PC-3 (cell line): ENCODE results near the gene OVOL2. TPM values are rescaled to one million over a fixed set of nuclear protein-coding genes. Genes with fewer than 3 reads are reported as not detected.

Experiments used
- ATAC-seq: fragments of 200-7000 bp; cut with Tn5 transposase; 2 replicates; pipeline ENCODE4 v1.9.1; 2020; ENCODE audit warnings: mild to moderate bottlenecking, moderate library complexity
- BruUV-seq: library from RNA; stranded (reverse); fragments of 400-500 nt; replicated peaks from 2 replicates; lab custom pipeline; 2021; lab: Mats Ljungman, UMichigan
- CTCF ChIA-PET: fragments of 300-600 bp; sonication (Branson Sonifier 250); formaldehyde crosslinking; loops from one replicate; lab custom pipeline; 2022; ENCODE audit warnings: antibody characterized with exemption; lab: Charles Lee
- POLR2A ChIA-PET: fragments of 300-600 bp; sonication (Branson Sonifier 250); formaldehyde crosslinking; loops from one replicate; lab custom pipeline; 2022; ENCODE audit warnings: antibody characterized with exemption; ENCODE audit not compliant: unreplicated experiment; lab: Charles Lee
- DNase-seq: peaks from one replicate; pipeline ENCODE4 v3.0.0-alpha.2; 2015
- H2AFZ ChIP-seq: fragments of 300-600 bp; sonication (generic); 2 replicates; pipeline ENCODE4 v1.6.0; 2016; ENCODE audit warnings: antibody characterized with exemption, low read length
- H3F3A ChIP-seq: fragments of 300-600 bp; sonication (generic); one replicate; pipeline ENCODE4 v1.6.0; 2017; ENCODE audit warnings: antibody characterized with exemption, low read length, control low read depth, mild to moderate bottlenecking; ENCODE audit not compliant: unreplicated experiment
- H3K27ac ChIP-seq: fragments of 300-600 bp; sonication (generic); 2 replicates; pipeline ENCODE4 v1.5.1; 2016; ENCODE audit warnings: mild to moderate bottlenecking, low read length
- H3K27me3 ChIP-seq: fragments of 300-600 bp; sonication (generic); 2 replicates; pipeline ENCODE4 v1.6.1; 2016; ENCODE audit warnings: low read length, mixed read lengths
- H3K36me3 ChIP-seq: fragments of 300-600 bp; sonication (generic); 2 replicates; pipeline ENCODE4 v1.6.1; 2016; ENCODE audit warnings: low read depth, mixed run types, low read length, mixed read lengths
- H3K4me1 ChIP-seq: fragments of 300-600 bp; sonication (generic); 2 replicates; pipeline ENCODE4 v1.5.1; 2016; ENCODE audit warnings: low read length; ENCODE audit not compliant: insufficient read depth
- H3K4me2 ChIP-seq: fragments of 300-600 bp; sonication (generic); 2 replicates; pipeline ENCODE4 v1.6.0; 2016; ENCODE audit warnings: low read length
- H3K4me3 ChIP-seq: fragments of 300-600 bp; sonication (generic); 2 replicates; pipeline ENCODE4 v1.5.1; 2016; ENCODE audit warnings: mild to moderate bottlenecking, low read length, mixed read lengths
- H3K79me2 ChIP-seq: fragments of 300-600 bp; sonication (generic); 2 replicates; pipeline ENCODE4 v1.6.1; 2017; ENCODE audit warnings: low read length, mixed read lengths
- H3K9ac ChIP-seq: fragments of 300-600 bp; sonication (generic); 2 replicates; pipeline ENCODE4 v1.6.0; 2016; ENCODE audit warnings: mild to moderate bottlenecking, low read length
- H3K9me2 ChIP-seq: fragments of 300-600 bp; sonication (generic); replicated peaks from 2 replicates; pipeline ENCODE4 v1.6.1; 2016; ENCODE audit warnings: mixed run types, low read length, mixed read lengths
- H3K9me3 ChIP-seq: fragments of 300-600 bp; sonication (generic); 2 replicates; pipeline ENCODE4 v1.6.1; 2016; ENCODE audit warnings: low read length, mixed read lengths
- H4K20me1 ChIP-seq: fragments of 300-600 bp; sonication (generic); 2 replicates; pipeline ENCODE4 v1.6.1; 2016; ENCODE audit warnings: low read length, mixed read lengths
- CTCF ChIP-seq: fragments of 300-600 bp; sonication (generic); conservative IDR thresholded peaks from 2 replicates; pipeline ENCODE4 v1.5.1; 2017; ENCODE audit warnings: antibody characterized with exemption, low read depth, mild to moderate bottlenecking, low read length
- EZH2 ChIP-seq: fragments of 300-600 bp; sonication (generic); IDR thresholded peaks from one replicate; pipeline ENCODE4 v1.6.1; 2017; ENCODE audit warnings: antibody characterized with exemption, mild to moderate bottlenecking, low read length; ENCODE audit not compliant: unreplicated experiment
- EZH2phosphoT487 ChIP-seq: fragments of 300-600 bp; sonication (generic); IDR thresholded peaks from 2 replicates; pipeline ENCODE4 v1.6.1; 2018; ENCODE audit warnings: mild to moderate bottlenecking, antibody characterized with exemption, low read length, borderline replicate concordance
- intact Hi-C: fragments of 100-400 bp; cut with micrococcal nuclease; formaldehyde crosslinking; loops from 2 replicates; pipeline ENCODE4 v1.9.0; 2023
- total RNA-seq: library from RNA; depleted of rRNA; stranded (reverse); fragments of >200 nt; gene quantifications from 2 replicates; pipeline ENCODE4 v1.2.3, GENCODE V29; 2014

Gene OVOL2
- total RNA-seq, 1 experiment from 2014 or later = 23.1 TPM

DNA sequence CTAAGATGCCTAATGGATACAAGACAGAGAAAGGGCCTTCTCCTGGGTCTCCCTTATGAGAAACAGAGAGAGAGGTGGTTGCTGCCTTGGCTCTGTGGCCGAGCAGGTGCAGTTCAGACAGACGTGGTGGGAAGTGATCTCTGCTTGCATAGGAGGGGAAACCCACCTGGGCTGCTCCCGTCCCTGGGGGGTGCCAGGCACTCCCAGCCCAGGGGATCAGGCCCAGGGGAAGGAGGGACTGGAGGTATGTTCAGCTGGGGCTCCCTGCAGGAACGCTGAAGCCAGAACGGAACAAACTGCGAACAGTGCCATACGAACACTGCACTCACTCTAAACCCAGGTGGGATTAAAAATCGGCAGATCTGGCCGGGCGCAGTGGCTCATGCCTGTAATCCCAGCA lies 35.7 kb upstream of the OVOL2 start:
- H4K20me1 ChIP-seq = no peaks in the 10 kb centered on the region
- no peak overlapping the region for H3K9ac ChIP-seq
- CTCF ChIA-PET = no interaction called here
- BruUV-seq = no TSS peak
- H3F3A ChIP-seq = no peaks in the 10 kb centered on the region
- no peaks in the 10 kb centered on the region for H3K79me2 ChIP-seq
- H3K27me3 ChIP-seq = no peaks in the 10 kb centered on the region
- H3K4me1 ChIP-seq = no peaks in the 10 kb centered on the region
- H3K4me3 ChIP-seq = no peak overlapping the region
- TF ChIP-seq EZH2phosphoT487 = no peak
- no peak for TF ChIP-seq CTCF
- TF ChIP-seq EZH2 = no peak
- H3K9me3 ChIP-seq = no peaks in the 10 kb centered on the region
- H3K9me2 ChIP-seq = no peaks in the 10 kb centered on the region
- no peak for ATAC-seq
- no peaks in the 10 kb centered on the region for H3K36me3 ChIP-seq
- no peak for DNase-seq
- no peak overlapping the region for H3K4me2 ChIP-seq
- H3K27ac ChIP-seq = no peak overlapping the region
- POLR2A ChIA-PET = no interaction called here
- no peak overlapping the region for H2AFZ ChIP-seq
- intact Hi-C loops = no loop called here

- H3K4me1 ChIP-seq = no peaks in the 10 kb centered on the region
- TF ChIP-seq EZH2phosphoT487 (no peak), CTCF (no peak), EZH2 (no peak)
- H3K9me3 ChIP-seq = no peaks in the 10 kb centered on the region
- H2AFZ ChIP-seq = no peak overlapping the region
- H3K4me2 ChIP-seq = no peak overlapping the region
- H3F3A ChIP-seq = no peaks in the 10 kb centered on the region
- H3K27ac ChIP-seq = no peak overlapping the region
- H4K20me1 ChIP-seq = no peaks in the 10 kb centered on the region
- intact Hi-C loops = no loop called here
- no peaks in the 10 kb centered on the region for H3K79me2 ChIP-seq
- no peak for ATAC-seq
- no peaks in the 10 kb centered on the region for H3K36me3 ChIP-seq
- BruUV-seq = no TSS peak
- H3K9me2 ChIP-seq = no peaks in the 10 kb centered on the region
- no peak overlapping the region for H3K4me3 ChIP-seq
- H3K27me3 ChIP-seq = no peaks in the 10 kb centered on the region
- DNase-seq = no peak
- ChIA-PET POLR2A (no interaction called here), CTCF (no interaction called here)
- no peak overlapping the region for H3K9ac ChIP-seq
Measured at GRCh38 chr20:18092890-18093289, 35.2 kb upstream of the OVOL2 start.

DNA sequence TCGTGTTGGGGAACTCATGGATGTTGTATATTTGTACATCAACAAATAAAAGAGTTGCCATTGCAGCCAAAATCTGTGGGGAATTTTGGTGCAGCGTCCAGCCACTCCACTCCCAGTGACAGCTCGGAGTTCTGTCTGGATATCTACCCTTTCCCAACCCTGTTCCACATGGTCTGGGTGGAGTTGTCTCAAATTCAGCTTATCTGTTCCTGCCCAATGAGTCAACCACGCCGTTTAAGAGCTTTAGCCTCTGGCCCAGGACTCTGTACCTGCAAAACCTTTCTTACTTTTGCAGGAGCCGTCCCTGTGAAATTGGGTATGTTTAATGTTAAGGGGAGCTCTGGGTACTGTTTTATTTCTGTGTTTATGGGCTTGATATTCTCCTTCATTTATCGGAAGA lies 33.9 kb upstream of the OVOL2 start:
- H3K27ac ChIP-seq = no peak overlapping the region
- CTCF ChIA-PET = no interaction called here
- no peaks in the 10 kb centered on the region for H3K79me2 ChIP-seq
- H3K9me2 ChIP-seq = no peaks in the 10 kb centered on the region
- no peaks in the 10 kb centered on the region for H3K9me3 ChIP-seq
- no peak overlapping the region for H3K9ac ChIP-seq
- H3K4me3 ChIP-seq = no peak overlapping the region
- no peaks in the 10 kb centered on the region for H3K36me3 ChIP-seq
- no peaks in the 10 kb centered on the region for H3K4me1 ChIP-seq
- intact Hi-C loops = no loop called here
- H2AFZ ChIP-seq = peak overlapping the region; percentile 35; the same call in 1 of the 2 replicates
- TF ChIP-seq EZH2phosphoT487 = no peak
- no peak for TF ChIP-seq CTCF
- TF ChIP-seq EZH2 = no peak
- H3F3A ChIP-seq = no peaks in the 10 kb centered on the region
- H3K4me2 ChIP-seq = no peak overlapping the region
- DNase-seq = peak; percentile 15
- BruUV-seq = no TSS peak
- no peaks in the 10 kb centered on the region for H3K27me3 ChIP-seq
- no peaks in the 10 kb centered on the region for H4K20me1 ChIP-seq
- peak; percentile 48; the same call in 1 of the 2 replicates for ATAC-seq
- POLR2A ChIA-PET = interaction anchor here (0.7 kb wide), 1 partner anchor 33 kb away, joined by 3 read pairs; no protein-coding TSS in a partner anchor
